Right ventricle myocardium inferior (tissue), 1 donor: ENCODE data around the gene CCNY. TPM values are rescaled to one million over a fixed set of nuclear protein-coding genes. Genes with fewer than 3 reads are reported as not detected.
A peak's percentile ranks its signal among the peaks of the same experiment; 100 is the strongest.

Experiments used
- ATAC-seq: fragments of 200-7000 bp; cut with Tn5 transposase; one replicate; pipeline ENCODE4 v1.9.1; 2020; ENCODE audit warnings: mild to moderate bottlenecking, moderate library complexity
- DNase-seq: peaks from one replicate; pipeline ENCODE4 v3.0.0; 2021; ENCODE audit errors: missing footprints
- intact Hi-C: fragments of 100-400 bp; cut with DNase I; formaldehyde crosslinking; loops from one replicate; pipeline ENCODE4 v1.11.0; 2022
- total RNA-seq: library from RNA; stranded (reverse); fragmentation: NEBNext Ultra II Directional; extraction: Animal tissue kit (Norgen Biotek cat#: 25700); gene quantifications from one replicate; pipeline ENCODE4 v1.2.1, GENCODE V29; 2021
- donor health status: DM: no; HTN: yes; CAD: no; lungs with severe emphysema.

Gene CCNY
- total RNA-seq, 1 donor from 2014 or later, result 91.8 TPM

DNA sequence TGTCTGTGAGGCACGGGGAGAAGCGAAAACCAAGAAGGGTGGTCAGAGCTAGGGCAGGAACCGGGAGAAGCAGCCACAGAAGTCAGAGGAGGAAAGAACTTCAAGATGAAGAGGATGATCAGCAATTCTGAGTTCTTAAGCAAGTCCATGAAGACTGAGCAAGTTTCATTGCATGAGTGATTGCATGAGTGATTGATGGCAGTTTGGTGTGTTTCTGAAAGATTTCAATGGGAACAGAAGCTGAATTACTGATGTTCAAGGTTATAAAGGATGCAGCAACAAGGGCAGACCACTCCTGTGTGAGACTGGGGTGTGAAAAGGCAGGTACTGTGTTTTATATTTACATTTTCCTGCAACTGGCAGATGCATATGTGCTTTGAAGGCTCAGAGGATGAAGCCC lies 35.4 kb downstream of the CCNY start:
- DNase-seq, result no peak
- ATAC-seq, result no peak
- intact Hi-C loops, result loop anchor here (5.0 kb wide), 1 partner anchor 34 kb away; the partner anchor contains the start of gene CCNY

DNA sequence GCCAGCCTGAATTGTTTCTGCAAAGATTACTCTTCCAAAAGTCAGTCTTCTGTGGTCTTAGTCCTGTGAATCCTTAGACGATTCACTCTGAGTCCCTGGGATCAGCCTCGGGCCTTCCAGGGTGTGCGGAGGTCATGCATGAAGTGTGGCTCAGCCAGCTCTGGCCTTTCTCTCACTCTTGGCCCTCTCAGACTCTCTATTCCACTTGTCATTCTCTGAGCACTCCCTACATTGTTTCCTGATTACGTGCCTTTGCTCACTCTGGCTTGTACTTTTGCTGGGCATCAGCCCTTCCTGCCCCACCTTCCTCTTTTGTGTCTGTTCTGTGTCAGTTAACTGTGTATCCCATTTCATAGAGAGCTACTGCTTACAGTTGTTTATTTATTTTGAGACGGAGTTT lies 36.0 kb downstream of the CCNY start:
- DNase-seq (peak; percentile 65), ATAC-seq (peak; percentile 94)
- intact Hi-C loops, result loop anchor here (5.0 kb wide), 1 partner anchor 35 kb away; the partner anchor contains the start of gene CCNY

DNA sequence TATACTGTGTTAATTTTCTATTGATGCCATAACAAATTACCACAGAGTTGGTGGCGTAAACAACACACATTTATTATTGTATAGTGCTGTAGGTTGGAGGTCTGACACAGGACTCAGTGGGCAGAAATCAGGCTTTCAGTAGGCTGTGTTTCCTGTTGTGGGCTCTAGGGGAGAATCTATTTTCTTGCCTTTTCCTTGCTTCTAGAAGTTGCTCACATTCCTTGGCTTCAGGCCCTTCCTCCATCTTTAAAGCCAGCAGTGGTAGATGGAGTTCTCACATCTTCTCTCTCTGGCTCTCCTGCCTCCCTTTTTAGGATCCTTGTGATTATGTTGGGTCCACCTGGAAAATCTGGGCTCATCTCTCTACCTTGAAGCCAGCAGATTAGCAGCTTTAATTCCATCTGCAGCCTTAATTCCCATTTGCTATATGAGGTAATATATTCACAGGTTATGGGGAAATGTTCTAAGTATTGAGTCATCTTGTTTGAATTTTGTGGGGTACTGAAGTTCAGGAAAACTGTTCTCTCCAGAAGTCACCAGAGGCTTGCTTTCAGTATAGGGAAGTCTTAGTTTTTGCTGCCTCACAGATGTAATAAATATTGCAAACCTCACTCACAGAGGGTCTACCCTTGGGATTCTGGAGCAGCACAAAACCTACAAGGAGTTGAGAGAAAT lies 38.9 kb downstream of the CCNY start:
- DNase-seq (no peak), ATAC-seq (no peak)
- intact Hi-C loops, result loop anchor here (5.0 kb wide), 1 partner anchor 77 kb away; no protein-coding TSS in a partner anchor

DNA sequence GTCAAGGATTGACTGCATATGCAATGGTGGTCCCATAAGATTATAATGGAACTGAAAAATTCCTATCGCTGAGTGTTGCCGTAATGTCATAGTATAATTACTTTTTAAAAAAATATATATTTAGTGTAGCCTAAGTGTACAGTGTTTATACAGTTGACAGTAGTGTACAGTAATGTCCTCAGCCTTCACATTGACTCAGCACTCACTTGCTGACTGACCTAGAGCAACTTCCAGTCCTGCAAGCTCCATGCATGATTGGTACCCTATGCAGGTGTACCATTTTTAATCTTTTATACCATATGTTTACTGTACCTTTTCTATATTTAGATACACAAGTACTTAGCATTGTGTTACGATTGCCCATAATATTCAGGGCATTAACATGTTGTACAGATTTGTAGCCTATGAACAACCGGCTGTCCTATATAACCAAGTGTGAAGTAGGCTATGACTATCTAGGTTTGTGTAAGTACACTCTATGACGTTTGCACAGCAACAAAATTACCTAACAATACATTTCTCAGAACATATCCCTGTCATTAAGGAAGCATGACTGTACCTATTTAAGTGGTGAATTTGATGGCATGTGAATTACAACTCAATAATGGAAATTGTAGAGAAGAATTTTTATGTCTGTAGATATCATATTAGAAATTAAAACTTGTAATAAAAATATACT lies 40.9 kb downstream of the CCNY start:
- intact Hi-C loops, result loop anchor here (5.0 kb wide), 1 partner anchor 75 kb away; no protein-coding TSS in a partner anchor
- DNase-seq (no peak), ATAC-seq (no peak)

DNA sequence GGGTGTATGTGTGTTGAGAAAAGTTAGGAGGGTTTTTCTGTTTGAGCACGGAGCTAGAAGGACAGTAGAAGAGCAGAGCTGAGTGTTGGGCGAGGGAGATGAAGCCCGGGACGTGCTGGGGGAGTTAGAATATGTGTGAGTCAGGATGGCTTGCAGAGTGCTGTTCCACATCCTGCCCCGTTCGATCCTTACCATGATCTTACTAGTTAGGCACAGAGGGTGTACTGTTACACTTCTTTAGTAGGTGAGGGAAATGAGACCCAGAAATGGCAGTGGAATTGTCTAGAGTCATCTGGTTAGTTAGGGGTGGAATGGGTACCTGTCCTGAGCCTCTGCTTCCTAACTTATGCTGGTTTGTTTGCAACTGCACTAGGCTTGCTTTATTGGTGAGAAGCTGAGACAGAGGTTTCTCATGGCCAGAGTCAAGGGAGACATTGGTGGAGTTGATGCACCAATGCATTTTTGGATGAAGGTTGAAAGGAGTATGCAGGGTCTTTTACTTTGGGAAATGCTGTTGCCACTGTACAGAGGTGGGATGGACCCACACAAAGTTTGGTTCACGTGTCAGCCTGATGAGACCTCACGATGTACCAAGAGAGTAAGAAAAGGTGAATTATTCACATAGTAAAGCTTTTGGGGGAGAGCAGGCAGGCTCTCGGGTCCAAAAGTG lies 42.4 kb downstream of the CCNY start:
- ATAC-seq, result no peak
- intact Hi-C loops, result loop anchor here (5.0 kb wide), 1 partner anchor 74 kb away; no protein-coding TSS in a partner anchor

DNA sequence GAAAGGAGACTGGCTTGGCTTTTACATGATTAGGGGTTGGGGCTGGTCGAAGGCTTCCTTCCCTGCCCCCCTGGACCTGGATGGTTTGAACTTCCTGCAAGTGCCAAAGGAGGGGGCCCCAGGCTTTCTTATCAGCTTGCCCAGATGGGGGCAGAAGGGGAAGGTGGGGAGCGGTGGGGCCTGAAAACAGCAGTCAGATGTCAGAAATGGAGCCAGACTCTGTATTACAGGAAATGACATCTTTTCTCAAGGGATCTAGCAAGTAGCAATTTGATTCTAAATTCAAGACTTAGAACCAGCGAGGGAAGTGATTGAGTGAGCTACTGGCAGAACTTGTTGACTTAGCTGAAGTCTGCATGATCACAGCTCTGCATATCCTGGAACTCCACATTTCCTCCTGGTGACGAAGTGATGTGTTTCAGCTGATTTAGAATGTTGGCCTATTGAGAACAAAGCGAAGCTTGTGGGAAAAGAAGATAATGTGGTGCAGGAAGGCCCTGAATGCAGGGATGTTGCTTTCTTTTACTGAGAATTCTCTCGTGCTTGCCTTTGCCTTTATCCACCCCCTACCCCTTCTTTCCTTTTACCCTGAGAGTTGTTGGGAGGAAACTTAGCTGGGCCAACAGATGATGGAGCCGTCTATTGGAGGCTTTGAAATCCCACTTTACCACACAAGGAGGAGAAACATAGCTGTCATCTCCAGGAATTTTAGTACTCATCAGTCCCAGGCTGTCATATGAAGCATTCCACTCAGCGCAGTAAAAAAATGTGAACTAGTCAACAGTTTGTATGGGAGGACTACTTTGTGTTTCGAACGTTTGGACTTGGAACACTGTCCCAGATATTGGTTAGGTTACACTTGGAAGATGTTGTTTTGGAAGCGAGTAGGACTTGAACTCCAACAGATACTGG lies 43.2 kb downstream of the CCNY start:
- DNase-seq, result no peak
- ATAC-seq, result peak; percentile 81
- intact Hi-C loops, result loop anchor here (5.0 kb wide), 1 partner anchor 73 kb away; no protein-coding TSS in a partner anchor

More for the DNA sequence above, 42.4 kb downstream of the CCNY start:
- DNase-seq, result no peak

DNA sequence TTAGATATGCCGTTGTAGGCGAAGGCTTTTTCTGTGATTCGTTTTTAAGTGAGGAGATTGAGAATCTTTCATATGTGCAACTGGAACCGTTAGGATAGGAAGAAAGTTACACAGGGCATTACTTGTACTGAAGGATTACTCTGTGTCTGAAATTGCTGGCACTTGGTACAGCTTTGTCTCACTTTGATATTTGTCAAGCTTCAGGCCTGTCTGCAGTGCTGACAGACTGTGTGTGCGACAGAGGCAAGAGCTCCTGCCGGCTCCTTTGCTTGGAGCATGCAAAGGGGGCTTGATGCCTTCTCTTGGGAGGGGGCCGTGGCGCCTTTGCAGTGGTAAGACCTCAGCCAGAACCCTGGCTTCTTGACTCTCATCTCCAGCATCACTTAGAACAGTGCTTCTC lies 45.8 kb downstream of the CCNY start:
- ATAC-seq (peak; percentile 45), DNase-seq (no peak)
- intact Hi-C loops, result no loop called here

DNA sequence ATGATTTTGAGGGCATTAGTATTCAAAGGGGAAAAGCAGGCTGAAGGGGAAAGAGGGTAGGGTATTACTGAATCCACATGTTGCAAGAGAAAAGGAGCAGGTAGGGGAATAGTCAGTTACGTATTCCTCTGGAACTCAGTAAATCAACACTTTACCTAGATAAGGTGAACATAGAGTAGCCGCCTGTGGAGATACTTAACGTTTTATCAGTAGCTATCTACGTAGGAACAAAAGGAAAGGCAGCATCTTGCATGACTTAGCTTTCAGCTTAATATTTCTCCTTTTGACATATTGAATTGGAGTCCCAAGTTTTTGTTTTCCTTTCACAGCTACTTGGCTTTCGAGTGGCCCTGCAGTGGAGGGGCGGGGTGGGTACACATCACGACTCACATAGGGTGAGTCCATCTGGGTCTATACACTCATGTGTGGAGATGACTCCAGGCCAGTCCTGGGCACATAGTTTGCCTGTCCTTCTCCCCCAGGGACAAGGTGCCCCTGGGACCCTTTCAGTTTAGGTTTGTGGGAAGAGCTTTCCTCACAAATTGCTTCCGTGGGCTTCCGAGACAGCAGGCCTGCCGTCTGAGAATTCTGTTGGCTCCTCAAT lies 48.1 kb downstream of the CCNY start:
- ATAC-seq (no peak), DNase-seq (no peak)
- intact Hi-C loops, result no loop called here

DNA sequence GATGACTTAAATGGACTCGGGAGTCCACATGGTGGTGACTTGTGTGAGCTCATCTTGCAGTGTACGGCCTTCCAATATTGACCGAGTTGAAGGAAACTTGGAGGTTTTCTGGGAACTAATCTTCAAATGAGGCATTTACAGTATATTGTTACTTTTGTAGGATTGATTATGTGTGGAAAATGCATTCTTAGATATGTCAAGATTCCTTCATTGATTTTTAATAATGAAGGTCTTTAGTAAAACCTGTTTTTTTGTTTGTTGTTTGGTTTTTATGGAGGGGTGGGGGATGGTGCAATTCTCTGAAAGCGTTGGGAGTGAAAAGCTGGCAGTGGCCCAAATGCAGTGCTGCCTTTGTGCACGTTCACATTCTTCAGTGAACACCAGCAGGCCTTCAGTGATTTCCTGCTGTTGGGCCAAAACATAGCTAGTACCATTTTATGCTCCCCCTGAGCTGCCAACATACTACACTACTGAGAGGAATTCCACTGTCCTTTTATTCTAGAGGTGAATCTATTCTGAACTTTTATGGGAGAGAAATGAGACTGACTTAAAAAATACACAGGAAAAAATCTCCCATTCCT lies 50.4 kb downstream of the CCNY start:
- no peak for DNase-seq
- ATAC-seq, result no peak
- intact Hi-C loops, result loop anchor here (5.0 kb wide), 1 partner anchor 71 kb away; no protein-coding TSS in a partner anchor

DNA sequence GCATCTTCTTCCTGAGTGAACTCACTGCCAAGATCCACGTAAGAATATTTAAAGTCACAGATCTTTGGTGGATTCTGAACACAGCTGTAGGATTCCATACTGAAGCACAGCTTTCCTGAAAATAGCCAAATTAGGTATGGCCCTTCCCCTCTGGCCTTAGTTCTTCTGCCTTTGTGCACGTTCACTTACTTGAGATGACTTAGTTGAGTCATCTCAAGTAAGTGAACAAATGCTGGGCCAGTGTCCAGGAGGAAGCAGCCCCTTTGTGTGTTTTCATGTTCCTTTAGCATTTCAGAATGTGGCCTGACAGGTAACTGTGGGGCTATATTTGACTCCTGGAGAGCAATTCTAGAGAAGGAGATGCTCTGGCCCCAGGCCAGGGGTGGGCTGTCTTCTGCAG lies 51.5 kb downstream of the CCNY start:
- intact Hi-C loops, result loop anchor here (5.0 kb wide), 1 partner anchor 70 kb away; no protein-coding TSS in a partner anchor
- DNase-seq, result no peak
- no peak for ATAC-seq

DNA sequence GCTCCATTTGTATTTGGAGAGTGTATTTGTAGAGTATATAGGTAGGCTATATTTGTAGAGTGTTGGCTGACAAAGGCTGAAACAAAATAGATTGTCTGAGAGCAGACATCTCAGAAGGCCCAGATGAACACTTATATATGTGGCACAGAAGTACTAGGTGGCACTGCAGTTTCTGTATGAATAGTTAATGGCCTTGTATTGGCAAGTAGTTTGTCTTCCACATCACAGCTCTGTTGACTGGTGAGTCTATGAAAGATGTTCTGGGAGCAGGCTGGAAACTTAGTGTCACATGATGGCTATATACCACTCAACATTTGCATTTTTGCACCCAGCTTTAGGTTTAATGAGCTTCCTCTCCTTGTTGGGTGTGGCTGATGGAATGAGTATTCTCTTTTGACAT lies 51.9 kb downstream of the CCNY start:
- intact Hi-C loops, result loop anchor here (5.0 kb wide), 1 partner anchor 69 kb away; no protein-coding TSS in a partner anchor

DNA sequence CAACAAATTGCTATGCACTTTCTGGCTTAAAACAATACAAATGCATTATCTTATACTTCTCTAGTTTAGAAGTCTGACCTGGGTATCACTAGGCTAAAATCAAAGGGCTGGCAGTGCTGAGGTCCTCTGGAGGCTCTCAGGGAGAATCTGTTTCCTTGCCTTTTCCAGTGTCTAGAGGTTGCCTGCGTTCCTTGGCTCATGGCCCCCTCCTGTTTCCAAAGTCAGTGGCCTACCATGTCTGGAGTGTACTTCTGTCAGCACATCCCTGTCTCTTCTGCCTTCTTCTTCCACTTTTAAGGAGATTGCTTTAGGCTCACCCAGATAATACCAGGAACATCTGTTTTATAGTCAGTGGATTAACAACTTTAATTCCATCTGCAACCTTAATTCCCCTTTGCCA lies 52.4 kb downstream of the CCNY start:
- DNase-seq (no peak), ATAC-seq (no peak)
- intact Hi-C loops, result loop anchor here (5.0 kb wide), 1 partner anchor 69 kb away; no protein-coding TSS in a partner anchor

More for the DNA sequence above, 51.9 kb downstream of the CCNY start:
- ATAC-seq, result no peak
- no peak for DNase-seq

DNA sequence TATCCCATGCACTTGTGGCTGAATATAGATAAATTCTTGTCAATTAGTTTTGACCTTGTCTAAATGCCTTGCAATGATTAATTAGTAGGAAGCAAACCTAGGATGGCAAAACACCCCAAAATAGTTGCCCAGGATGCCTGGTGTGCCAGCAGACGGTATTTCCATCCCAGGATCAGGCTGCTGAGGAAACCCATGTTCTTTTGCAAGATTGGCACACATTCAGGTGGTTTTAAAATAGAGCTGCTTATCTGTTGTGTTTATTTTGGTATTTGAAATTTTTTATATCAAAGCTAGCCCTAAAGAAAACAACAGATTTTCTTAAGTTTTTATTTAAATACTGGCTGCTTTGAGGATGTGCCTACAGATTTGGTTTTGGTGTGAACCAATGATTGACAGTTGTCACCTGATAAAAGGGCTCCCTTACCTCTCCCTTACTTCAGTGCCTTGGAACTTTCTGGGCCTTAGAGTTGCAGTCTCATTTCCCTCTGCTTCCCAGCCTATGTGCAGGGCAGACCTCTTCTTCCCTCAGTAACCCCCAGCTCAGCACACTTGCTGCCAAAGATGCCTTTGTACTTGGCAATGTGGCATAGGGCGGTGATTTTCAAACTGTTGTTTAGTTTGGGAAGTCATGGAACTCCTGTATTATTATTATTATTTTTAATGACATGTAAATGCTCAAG lies 54.0 kb downstream of the CCNY start:
- no peak for ATAC-seq
- DNase-seq, result no peak
- intact Hi-C loops, result loop anchor here (5.0 kb wide), 1 partner anchor 53 kb away; the partner anchor contains the start of gene CCNY

DNA sequence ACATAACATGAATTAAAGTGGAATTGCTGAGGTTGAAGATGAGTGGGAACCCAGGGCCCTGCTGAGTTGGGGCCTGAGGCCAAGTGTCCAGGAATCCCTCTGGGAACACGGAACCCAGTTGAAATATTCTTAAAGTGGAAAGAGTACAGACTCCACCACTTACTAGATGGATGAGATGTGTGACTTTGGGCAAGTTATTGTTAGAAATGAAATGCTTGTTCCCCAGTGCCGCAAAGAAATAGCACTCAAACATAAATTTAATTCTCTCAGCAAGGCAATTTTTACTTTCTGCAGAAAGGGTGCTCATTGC lies 54.5 kb downstream of the CCNY start:
- ATAC-seq (no peak), DNase-seq (no peak)
- intact Hi-C loops, result loop anchor here (5.0 kb wide), 1 partner anchor 53 kb away; the partner anchor contains the start of gene CCNY

DNA sequence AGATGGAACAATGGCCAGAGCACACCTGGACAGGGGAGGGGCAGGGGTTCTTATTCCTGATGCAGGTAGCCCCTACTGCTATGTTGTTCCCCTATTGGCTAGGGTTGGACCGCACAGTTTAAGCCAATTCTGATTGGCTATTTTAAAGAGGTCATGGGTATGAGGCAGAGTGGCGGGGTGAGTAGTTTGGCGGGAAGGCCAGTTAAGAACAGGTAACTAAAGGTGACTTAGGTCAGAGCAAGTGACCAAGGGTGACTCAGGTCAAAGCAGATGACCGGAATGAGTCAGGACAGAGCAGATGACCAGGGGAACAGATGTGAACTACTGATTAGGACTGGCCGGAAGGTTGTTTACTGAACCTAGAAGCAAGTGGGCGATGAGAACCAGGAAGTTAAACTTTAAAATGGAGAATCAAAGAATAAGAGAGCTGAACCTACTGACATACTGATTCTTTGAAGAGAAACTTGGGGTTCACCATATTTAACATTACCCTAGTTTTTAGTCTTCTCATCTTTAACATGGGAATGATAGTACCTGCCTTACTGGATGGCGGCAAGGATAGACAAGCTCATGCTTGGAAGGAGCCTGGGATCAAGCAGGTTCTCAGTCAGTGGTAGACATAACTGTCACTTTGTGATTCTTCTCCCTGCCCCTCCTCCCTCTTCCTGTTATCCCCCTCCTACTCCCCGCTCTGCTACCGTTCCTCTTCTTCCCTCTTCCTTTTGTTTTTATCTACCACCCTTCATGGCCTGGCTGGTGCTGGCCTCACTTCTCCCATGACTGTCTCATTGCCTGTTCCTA lies 55.0 kb downstream of the CCNY start:
- intact Hi-C loops, result loop anchor here (5.0 kb wide), 1 partner anchor 54 kb away; the partner anchor contains the start of gene CCNY
- ATAC-seq, result no peak
- DNase-seq, result no peak

DNA sequence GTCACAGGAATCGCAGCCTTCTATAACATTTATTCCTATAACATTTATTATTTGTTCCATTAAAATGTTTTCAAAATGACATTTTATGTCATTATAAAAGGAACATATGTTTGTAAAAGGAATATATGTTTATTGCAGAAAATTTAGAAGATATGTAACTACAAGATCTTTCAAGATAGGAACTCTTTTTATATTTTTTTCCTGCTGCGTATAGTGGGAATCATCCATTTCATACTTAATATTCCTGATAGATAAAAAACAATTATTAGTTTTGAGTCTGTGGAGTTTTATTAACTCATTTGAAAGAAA lies 55.6 kb downstream of the CCNY start:
- ATAC-seq (no peak), DNase-seq (no peak)
- intact Hi-C loops, result loop anchor here (5.0 kb wide), 1 partner anchor 55 kb away; the partner anchor contains the start of gene CCNY
